GM18870 (cell line): ENCODE results near the gene IFNGR1.
"Not testable (repeated sequence)": the region's sequence is repeated elsewhere in the genome, so short reads cannot be mapped to it uniquely, and the experiment has no call there.

ENCODE experiments used
- ATAC-seq: cut with Tn5 transposase; IDR thresholded peaks from one replicate; pipeline ENCODE4 v1.9.1; 2021; ENCODE audit warnings: moderate library complexity; ENCODE audit not compliant: unreplicated experiment

The IFNGR1 gene

GRCh38 chr6:137236581-137237355, 17.6 kb upstream of the IFNGR1 start:
- no peak for ATAC-seq

DNA sequence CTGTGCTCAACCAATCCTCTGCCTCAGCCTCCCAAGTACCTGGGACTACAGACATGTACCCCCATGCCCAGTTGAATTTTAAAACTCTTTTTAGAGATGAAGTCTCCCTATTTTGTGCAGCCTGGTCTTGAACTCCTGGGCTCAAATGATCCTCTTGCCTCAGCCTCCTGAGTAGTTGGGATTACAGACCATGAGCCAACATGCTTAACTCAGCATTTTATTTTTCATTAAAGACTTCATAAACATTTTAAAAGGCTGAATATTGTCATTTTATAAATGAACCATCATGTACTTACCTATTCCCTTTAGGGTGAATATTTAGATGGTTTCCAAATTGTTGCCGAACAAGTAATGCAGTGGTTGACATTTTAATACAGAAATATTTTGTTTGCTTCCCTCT, 16.5 kb upstream of the IFNGR1 start:
- ATAC-seq, result no peak

DNA sequence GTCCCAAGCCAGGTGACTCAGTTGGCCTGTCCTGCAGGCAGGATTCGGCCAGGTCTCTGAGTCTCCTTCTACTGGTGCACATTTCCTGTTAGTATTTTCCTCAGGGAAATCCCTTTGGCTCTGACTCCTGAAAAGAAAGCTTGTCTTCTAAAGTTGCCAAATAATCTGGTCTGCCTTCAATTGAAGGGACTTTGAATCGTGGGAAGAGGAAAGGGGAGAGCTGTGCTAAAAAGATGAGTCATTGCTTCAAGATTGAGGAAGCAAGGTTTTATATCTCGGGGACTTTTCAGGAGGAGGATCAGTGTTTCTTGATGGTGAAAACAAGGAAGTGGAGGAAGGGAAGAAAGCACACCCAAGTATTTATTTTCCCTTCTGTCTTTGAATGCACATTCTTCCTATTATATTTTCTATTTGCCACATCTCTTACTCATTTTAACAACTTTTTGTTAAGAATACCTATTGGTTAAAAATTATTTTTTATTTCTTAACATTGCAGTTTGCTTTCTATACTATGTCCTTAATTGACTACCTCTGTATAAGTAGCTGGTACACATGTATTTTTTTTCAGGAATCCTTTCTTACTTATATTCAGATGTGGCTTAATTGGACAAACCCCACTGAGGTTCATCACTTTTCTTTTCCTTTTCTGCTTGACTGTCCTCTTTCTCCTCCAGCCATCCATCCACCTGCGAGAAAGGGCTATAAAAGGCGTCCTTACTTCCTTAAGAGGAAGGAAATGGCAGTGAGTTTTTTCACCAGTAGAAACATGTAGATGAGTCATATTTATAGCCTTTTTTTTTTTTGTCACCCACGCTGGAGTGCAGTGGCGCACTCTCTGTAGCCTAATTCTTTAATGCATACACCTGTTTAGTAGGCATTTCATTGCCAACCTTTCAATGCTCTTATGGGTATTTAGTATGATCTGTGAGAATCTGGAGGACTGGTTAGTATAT, 15.0 kb upstream of the IFNGR1 start:
- ATAC-seq, result peak; percentile 76

DNA sequence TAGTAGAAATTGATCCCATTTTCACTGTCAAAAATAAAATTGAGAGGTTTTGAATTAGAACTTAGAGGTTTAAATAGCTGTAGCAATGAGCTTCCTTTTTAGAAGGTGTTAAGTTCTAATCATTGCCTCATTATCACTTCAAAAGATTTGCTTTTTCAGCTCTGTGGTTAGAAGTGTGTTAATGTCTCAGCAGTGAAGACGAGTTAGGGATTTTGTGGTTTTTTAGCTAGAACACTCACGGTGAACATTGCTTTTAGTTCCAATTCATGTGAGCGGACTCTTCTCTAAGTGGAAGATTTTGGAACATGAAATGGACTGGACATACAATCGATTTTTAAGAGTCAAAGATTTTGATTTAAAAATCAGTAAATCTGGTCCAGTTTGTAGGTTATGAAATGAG, 12.7 kb upstream of the IFNGR1 start:
- no peak for ATAC-seq

- ATAC-seq, result no peak
These were observed 11.9 kb upstream of the IFNGR1 start for GRCh38 chr6:137230956-137231555.

GRCh38 chr6:137230547-137230946, 11.4 kb upstream of the IFNGR1 start:
- ATAC-seq, result no peak

DNA sequence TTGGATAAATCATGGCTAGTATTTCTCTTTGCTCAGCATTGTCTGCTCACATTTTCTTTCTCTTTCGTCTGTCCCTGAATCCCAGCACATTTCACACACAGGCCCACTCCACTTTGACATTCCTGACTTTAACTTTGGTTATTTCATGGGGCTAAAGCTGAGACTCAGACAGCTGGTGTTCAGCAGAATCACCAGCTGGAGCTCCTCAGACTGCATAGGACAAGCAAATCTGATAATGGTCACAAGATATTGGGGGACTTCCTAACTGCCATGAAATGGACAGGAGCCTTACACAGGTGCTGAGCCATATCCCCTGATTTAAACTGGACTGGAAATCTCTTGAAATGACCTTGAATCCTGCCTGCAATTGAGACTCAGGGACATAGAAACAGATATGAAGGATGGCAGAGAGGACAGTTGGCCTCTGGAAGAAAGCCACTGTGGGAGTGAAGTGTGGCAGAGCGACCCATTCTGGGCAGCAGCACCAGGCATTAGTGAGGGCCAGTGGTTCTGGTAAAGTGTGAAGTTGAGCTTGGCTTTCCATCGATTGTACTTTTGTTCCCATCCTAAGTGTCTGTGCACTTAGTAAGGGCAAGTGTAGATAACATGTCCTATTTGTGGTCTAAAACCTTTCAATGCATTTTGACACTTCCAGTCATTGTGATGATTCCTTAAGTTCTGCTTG, 10.0 kb upstream of the IFNGR1 start:
- no peak for ATAC-seq

GRCh38 chr6:137227871-137228302, 8.7 kb upstream of the IFNGR1 start:
- ATAC-seq, result peak; percentile 71

GRCh38 chr6:137226697-137227096, 7.5 kb upstream of the IFNGR1 start:
- ATAC-seq, result no peak

GRCh38 chr6:137224799-137225198, 5.6 kb upstream of the IFNGR1 start:
- peak; percentile 42 for ATAC-seq

DNA sequence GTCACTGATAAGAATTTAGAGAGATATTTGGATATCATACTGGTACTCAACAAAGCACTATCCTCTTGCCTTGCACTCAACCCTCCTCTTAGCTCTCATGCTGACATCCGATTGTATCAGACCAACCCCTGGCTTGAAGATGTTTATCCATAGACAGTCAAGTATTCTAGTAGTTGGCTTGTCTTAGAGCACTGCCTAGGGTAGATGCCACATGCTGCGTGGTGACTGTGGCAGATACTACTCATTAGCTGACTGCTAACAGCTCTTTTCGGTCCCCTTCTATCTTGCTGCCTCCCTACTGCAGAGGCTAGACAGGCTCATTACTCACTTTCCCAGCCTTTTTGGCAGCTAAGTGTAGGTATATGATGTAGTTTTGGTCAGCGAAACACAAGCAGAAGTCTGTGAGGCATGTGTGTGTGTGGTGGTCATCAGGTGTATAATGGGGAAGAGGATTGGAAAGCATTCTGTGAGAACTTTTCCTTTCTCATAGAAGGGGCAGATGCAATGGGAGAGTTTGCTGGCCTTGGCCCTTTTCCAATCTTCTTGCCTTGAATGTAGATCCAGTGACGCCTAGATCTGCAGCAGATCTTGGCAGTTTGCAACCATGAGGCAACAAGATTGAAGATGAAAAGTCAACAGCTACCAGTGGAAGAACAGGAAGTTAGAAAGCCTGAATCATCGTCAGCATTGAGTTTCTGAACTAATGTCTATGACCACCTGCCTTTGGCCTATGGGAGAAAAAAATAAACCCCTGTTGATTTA, 4.4 kb upstream of the IFNGR1 start:
- ATAC-seq, result no peak

DNA sequence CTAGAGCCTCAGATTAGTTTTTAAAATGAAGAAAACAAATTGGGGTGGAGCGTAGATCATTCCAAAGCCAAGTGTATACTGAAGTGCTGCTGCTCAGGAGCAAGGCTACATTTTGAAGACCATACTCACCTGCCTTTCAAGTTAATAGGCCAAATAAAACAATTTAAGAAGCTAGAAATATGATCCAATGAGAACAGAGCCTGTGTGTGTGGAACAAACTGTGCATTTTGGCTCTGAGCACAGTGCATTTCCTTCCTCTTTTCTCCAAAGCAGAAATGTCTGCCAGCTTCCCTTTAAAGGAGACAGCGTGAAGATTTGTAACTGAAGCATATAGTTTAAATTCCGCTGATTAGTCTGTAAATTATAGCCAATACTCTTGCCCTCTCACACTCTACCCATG, 3.2 kb upstream of the IFNGR1 start:
- no peak for ATAC-seq

DNA sequence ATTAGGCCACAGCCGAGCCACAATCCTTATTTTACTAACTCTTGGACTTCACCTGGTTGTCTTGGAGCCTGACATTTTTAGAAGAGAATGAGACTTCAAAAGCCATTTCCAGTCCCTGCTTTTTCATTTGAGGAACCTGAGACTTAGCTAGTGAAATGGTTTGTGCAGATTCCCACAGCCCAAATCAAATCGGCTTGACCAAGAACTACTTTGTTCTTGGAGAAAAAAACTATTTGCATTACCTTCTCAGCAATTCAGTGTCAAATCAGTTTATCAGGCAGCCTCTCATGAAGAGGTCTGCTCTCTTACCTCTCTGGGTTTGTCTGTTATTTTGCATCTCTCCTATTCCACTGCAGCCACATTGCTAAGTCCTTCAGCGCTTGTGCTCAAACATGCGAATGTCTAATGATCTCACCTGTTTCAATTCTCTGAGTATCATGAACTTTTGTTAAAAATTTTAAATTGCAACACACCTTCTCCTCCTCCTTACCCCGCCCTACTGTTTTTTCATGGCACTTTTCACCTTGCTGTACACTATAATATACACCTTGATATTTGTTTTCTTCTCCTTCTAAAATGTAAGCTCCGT, 573 bp upstream of the IFNGR1 start:
- ATAC-seq, result no peak

- peak; percentile 34 for ATAC-seq
These were observed 690 bp downstream of the IFNGR1 start for GRCh38 chr6:137218473-137218916.

- ATAC-seq, result no peak
These were observed 1.2 kb downstream of the IFNGR1 start for GRCh38 chr6:137217801-137218472.

- ATAC-seq, result no peak
These were observed 2.2 kb downstream of the IFNGR1 start for GRCh38 chr6:137216875-137217553.

- no peak for ATAC-seq
These were observed 3.1 kb downstream of the IFNGR1 start for GRCh38 chr6:137216106-137216505.

- not testable (repeated sequence) for ATAC-seq
These were observed 3.6 kb downstream of the IFNGR1 start for GRCh38 chr6:137215630-137216029.

GRCh38 chr6:137214931-137215330, 4.3 kb downstream of the IFNGR1 start:
- ATAC-seq, result no peak
